ENCODE data around the gene GAB1.
A peak's percentile ranks its signal among the peaks of the same experiment; 100 is the strongest.

GAB1 gene

DNA sequence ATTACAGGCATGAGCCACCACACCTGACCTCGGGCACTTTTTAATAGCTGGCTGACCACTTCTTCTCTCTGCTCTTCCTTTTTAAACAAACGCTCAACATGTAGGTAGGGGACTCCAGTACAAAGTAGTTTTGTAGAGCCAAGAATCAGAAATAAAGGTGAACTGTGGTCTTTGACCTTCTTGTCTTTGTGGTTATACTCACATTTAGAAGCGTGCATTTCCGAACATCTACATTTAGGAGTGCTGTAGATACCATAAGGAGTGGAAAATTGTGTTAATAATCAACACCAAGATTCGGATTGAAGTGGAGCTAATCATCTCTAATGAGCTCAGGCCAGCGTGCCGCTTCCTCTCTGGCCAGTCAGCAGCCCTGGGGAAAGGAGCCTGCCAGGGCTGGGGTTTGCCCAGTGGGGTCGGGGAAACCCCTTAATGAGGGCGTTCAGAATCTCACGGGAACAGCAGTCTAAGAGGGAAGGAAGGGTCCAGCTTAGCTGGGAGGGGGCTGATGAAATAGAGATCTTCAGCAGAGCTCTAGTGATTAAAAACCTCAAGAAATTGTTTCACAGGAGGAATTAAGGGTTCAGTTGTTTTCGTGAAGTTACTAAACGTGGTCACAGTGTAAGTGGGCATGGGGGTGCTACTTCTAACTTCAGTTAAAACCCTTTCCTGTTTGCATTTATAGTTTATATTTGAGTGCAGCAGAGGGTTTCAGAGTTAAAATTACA, 81.2 kb downstream of the GAB1 start:
- DNase-seq (ENCODE audit: low read depth): no peak

GRCh38 chr4:143420227-143420626, 83.6 kb downstream of the GAB1 start:
- DNase-seq (ENCODE audit: low read depth): no peak

DNA sequence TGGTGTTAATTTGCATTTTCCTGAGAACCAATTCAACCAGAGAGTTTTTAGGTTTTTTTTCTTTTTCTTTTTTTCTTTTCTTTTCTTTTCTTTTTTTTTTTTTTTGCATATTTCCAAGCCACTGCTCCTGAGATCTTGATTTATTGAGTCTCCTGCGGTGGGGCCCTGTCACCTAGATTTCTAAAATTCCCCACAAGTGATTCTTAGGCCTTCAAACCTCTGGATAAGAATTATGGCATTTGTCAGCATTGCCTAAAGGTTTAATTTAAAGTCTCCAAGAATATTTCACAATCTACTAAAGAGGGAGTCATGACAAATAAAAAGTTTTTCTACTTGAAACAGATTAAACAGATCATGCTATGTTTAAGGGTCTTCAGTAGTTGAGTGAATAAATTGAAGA, 84.9 kb downstream of the GAB1 start:
- DNase-seq (ENCODE audit: low read depth): no peak

DNA sequence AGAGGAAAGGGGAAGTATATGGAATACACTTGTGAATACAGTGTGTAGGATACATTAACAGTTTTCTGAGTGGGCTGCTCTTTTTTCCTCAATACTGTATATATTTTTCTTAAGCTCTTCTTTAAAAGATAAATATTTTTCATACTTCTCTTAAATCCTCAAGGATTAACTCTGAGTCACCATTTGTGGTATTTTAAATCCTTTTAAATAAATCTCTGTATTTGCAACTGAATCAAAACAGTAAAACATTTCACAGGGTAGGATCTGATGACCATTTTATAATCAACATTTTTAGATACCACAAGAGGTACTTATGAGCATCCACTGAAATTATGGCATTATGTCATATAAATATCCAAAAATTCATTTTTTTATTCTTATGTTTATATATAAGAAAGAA, 87.6 kb downstream of the GAB1 start:
- DNase-seq (ENCODE audit: low read depth): no peak

DNA sequence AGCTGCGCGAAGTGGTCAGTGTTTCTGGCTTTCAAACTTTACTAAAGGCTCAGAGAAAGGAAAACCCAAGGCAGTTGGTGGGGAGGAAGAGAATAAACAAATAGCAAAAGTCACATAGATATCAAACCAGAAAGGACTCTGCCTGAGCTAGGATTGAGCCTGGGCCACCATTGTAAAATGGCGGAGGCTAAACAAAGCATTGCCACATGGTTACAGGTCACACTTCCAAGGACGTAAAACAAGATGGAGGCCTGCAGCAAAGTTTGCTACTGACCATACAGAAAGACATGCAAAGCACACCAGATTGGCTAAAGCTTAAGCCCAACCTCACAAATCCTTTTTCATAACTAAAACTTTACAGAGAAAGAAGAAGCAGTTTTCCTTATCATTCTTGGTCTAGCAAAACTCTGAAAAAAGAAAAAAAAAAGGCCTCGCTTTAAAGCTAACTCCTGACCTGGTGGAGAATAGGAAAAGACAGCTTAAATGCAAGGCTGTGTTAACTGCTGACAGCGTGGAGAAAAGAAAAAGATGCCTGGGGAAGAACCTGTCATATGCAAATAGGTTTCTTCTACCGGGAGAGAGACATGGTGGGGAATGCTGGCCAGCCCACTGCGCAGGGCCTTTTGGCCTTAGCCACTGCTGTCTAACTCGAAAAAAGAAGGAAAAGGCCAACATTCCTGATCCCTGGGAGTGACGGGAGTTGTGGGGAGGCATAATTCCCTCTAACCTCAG, 95.0 kb downstream of the GAB1 start:
- no peak for DNase-seq (ENCODE audit: low read depth)

DNA sequence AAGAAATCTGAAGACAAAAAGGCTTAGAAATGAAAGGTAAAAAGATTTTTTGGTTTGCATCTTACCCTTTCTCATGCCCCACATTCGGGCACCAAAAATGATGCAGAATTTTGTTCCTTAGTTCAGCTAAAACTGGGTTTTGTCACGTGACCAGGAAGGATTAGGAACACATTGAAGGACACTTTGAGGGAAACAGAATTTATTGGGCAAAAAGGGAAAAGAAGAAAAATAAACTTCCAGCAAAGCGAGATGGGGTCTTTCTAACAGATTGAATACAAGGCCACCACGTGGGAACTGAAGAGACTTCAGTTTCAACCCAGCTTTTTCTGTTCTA, 95.5 kb downstream of the GAB1 start:
- no peak for DNase-seq (ENCODE audit: low read depth)

DNA sequence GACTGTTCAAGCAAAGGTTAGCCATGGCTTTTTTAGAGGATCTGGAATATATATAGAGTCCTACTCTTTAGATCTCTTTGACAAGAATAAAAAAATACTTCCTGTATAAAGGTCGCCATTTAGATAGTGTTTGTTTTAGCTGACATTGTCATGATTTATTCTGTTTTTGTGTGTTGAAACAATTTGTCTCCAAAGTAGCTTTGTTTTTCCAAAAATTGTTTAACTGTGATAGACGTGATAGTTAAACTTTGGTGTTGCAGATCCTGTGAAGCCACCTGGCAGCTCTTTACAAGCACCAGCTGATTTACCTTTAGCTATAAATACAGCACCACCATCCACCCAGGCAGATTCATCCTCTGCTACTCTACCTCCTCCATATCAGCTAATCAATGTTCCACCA, 96.6 kb downstream of the GAB1 start:
- DNase-seq (ENCODE audit: low read depth): no peak

DNA sequence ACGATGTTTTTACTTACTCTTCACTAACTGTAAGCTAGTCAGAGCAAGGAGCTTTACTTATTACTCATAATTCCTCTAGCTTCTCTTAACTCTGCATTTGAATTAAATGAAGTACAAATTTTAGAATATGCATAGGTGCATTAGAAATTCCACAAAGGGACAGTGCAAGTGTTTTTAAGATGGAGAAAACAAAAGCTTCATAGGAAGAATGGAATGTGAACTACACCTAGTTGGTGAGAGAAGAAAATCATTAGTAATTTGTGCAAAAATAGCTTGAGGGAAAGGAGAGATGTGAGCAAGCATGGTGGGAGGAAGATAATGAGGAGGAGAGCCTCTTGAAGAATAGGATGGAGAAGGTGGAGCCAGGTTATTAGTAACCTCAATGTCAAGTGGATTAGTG, 99.3 kb downstream of the GAB1 start:
- no peak for DNase-seq (ENCODE audit: low read depth)

DNA sequence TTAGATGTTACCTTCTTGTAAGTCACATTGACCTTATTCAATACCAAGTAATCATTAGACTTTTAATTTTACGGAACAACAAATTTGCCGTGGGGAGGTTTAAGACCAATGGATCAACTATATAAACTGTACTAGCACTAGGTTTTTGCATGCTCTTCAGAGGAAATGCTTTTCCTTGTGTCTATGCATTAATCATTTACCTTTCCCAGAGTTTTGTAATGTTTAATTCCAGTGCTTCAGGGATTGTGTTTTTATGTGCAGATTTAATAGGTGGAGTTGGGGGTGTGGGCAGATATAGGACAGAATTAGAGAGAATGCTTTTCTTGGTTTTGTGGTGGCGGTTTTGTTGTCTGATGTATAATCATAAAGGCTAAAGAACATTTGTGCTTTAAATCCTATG, 100.8 kb downstream of the GAB1 start:
- no peak for DNase-seq (ENCODE audit: low read depth)

DNA sequence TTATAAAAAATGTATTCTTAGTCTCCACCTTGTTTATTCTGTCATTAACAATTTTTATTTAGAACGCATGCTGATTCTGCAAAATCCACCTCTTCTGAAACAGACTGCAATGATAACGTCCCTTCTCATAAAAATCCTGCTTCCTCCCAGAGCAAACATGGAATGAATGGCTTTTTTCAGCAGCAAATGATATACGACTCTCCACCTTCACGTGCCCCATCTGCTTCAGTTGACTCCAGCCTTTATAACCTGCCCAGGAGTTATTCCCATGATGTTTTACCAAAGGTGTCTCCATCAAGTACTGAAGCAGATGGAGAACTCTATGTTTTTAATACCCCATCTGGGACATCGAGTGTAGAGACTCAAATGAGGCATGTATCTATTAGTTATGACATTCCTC, 101.3 kb downstream of the GAB1 start:
- no peak for DNase-seq (ENCODE audit: low read depth)

GRCh38 chr4:143438710-143439109, 102.0 kb downstream of the GAB1 start:
- DNase-seq (ENCODE audit: low read depth): no peak

- DNase-seq (ENCODE audit: low read depth): no peak
These were observed 104.4 kb downstream of the GAB1 start for GRCh38 chr4:143441109-143441508.

GRCh38 chr4:143441678-143442077, 105.0 kb downstream of the GAB1 start:
- no peak for DNase-seq (ENCODE audit: low read depth)

- no peak for DNase-seq (ENCODE audit: low read depth)
These were observed 107.1 kb downstream of the GAB1 start for GRCh38 chr4:143443728-143444127.

GRCh38 chr4:143451186-143451585, 114.5 kb downstream of the GAB1 start:
- DNase-seq (ENCODE audit: low read depth): no peak

DNA sequence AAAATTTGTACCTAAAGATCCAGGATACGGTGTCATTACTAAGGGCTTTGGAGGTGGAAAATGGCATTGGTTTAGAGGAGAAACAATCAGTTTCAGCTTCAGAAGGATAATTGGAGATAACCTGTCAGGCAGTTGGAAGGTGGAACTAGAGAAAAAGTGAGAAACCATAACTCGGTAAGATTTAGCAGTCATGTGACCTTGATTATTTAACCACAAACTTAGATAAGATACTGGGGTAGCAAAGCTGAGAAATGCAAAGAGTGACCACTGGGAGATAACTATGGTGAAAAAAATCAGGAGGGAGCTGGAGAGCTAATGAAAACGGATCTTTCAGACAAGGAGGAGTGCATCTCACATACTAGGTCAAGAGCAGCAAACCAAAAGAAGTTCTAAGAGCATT, 118.5 kb downstream of the GAB1 start:
- DNase-seq (ENCODE audit: low read depth): no peak

DNA sequence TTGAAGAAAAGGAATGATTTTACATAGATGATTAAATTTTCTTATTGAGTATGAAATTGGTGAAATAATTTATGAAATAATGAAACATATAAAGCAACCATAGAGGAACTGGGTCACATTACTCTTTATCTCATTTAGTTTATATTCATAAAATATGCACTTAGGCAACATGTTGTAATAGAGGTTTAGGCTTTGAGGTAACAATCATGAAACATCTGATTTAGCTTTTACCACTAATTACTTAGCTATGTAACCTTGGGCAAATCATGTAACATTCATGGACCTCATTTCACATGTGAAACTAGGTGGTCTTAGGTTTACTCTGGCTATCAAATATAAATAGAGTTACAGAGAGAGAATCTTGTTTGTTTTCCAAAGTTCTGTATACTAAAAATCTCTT, 122.3 kb downstream of the GAB1 start:
- DNase-seq (ENCODE audit: low read depth): no peak

DNA sequence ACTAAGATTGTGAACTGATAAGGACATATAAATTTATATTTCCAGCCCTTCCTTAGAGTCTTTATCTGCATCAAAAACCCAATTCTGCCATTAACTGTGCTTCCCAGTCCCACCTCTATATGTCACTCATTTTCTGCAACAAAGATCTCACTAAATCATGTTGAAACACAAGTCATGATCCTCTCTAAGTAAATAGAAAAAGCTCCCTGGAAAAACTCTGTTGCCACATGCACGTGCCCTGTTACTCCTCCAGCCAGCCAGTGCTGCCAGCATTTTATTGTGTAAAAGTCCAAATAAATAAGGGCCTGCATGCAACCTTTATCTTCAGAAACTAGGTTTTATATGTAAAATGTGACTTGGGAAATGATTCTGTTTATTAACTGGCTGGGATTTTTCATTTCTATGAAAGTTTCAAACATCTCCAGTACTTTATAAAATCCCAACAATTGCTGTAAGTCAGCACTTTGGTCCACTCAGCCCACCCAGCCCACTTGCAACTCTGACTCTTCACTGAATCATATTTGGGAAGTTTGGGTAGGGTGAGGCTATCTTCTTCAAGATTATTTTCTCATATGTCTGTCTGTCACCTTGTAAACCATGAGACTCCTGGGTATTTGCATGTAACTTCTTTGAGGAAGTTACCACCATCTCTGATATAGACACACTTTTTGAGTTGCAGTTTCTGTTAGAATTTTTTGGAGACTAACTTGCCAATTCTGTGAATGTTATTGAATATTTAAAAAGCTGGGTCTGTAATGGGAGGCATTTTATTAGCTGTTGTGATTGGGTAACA, 136.9 kb downstream of the GAB1 start:
- no peak for DNase-seq (ENCODE audit: low read depth)

- no peak for DNase-seq (ENCODE audit: low read depth)
These were observed 140.8 kb downstream of the GAB1 start for GRCh38 chr4:143477487-143477886.

- no peak for DNase-seq (ENCODE audit: low read depth)
These were observed 144.7 kb downstream of the GAB1 start for GRCh38 chr4:143481361-143481760.

- DNase-seq (ENCODE audit: low read depth): peak; percentile 23
These were observed 146.2 kb downstream of the GAB1 start for GRCh38 chr4:143482840-143483239.

- no peak for DNase-seq (ENCODE audit: low read depth)
These were observed 149.6 kb downstream of the GAB1 start for GRCh38 chr4:143486314-143486713.

DNA sequence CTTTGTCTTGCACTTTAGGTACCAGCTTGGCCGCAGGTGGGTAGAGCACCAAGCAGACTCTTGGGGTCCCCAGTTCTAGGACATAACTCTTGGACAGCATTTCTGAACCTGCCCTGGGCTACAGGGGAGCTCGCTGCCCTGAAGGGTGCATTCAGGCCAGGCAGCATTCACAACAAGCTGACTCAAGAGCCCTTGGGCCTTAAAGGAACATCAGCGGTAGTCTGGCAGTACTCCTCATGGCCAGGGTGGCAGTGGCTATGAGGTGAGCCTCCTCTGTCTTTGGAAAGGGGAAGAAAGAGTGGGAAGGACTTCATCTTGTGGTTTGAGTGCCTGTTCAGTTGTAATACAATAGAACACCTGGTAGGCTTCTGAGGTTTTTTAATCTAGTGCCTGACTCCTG, 152.0 kb downstream of the GAB1 start:
- no peak for DNase-seq (ENCODE audit: low read depth)

Data from HS-5 (cell line).